Stimulated activated CD4-positive, alpha-beta T cell treated with anti-CD3 and anti-CD28 coated beads, Interleukin-2, amount 100 ng/mL, for 48 hours (primary cell): Measurements from ENCODE around the gene FOCAD.
"Not testable (repeated sequence)": the region's sequence is repeated elsewhere in the genome, so short reads cannot be mapped to it uniquely, and the experiment has no call there.

ENCODE experiments used
- DNase-seq, 2 donors: peaks; one replicate each; pipeline ENCODE4 v3.0.0-alpha.2; 2020

The FOCAD gene, protein sequence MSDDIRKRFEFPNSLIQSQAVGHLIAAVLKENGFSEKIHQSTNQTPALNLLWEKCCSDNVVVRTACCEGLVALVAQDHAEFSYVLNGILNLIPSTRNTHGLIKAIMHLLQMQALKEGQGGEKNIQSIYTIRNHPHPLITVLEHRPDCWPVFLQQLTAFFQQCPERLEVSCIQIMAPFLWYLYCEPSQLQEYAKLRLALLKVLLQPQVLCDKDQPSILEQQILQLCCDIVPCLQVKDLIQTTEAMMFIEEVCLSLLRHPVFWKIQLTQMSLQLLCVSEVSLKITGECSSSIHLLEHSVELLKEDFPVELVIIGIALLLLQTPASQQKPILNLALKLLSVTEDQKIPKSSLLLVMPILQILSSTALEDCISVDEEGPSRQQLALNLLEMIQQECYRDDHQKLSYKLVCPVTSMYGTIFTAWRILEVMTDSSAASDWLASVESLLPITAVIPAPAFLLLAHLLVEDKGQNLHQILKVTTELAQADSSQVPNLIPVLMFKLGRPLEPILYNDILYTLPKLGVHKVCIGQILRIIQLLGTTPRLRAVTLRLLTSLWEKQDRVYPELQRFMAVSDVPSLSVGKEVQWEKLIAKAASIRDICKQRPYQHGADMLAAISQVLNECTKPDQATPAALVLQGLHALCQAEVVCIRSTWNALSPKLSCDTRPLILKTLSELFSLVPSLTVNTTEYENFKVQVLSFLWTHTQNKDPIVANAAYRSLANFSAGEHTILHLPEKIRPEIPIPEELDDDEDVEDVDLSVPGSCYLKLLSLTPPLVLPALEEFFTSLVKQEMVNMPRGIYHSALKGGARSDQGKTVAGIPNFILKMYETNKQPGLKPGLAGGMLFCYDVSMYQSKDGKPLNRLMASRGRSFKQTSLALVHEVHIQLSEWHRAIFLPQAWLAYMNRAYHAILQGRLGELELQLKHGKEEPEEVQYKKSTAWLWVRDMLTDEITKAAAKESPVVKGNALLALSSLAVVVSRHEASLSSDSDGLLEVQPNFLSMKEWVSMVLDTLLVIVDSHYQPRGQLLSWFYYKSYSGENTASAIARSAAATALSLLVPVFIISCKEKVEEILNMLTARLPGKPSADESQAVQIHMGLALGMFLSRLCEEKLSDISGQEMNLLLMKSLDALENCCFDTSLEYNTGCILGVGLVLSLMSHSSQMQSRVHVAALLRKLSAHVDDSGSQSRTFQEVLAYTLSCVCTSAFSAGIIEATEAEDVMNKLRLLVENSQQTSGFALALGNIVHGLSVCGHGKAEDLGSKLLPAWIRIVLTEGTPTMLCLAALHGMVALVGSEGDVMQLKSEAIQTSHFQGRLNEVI (N-terminal part only)

DNA sequence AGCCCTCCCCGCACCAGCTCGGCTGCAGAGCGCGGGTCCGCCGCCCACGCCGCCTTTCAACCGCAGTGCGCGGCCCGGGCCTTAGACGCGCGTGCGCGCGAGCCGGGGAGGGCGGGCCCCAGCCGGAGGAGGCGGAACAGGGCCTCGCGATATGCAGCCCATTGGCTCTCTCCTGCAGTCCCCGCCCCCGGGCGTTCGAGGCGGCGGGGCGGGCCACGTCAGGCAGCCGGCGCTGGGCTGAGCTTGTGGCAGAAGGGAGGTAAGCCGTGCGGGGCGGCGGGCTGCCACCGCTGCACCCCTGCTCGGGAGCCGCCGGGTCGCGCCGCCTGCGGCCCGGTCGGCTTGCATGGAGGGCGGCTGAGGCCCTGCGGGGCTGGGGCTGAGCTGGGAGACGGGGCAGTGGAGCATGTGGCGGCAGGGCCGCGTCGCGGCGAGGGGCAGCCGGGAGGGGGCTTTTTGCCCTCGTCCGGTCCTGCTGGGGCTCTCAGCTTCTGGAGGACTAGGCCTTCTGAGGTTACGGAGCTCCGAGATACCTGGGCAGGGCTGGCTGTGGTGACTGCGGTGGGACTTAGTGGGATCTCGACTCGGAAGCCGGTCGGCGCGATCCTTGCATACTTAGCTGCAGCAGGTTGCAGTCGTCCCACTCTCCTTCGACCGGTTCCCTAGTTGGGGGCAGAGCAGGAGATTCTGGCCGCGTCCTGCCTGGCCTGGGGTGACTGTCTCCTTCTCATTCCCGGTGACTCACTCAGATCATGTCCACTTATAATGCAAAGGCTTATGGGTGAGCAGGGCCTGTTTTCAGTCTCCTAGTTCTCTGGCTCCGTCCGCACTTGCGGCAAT is at the start of gene FOCAD:
Gene FOCAD, plus strand, starts transcription at position 225 of the 840 bp plus-strand sequence. CDS start 31,095 bp downstream, outside the sequence.
- peak; percentile 93 for DNase-seq

DNA sequence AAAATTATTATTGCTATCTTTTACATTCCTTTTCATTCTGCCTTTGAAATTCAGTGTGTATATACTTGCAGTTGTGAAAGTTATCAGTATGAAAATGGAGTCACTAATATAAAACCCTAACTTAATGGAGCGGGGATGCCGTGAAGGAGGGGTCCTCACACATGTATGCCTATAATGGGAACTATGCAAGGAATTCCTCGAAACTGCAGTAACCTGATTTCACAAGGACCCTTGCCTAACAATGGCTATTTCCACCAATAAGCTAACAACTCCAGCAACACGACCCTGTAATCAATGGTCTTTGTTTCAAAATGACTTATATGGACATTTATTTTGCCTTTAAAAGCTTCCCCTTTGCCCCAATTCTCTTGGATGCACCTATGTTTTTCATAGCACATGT is 49.2 kb upstream of the FOCAD start:
- no peak for DNase-seq

DNA sequence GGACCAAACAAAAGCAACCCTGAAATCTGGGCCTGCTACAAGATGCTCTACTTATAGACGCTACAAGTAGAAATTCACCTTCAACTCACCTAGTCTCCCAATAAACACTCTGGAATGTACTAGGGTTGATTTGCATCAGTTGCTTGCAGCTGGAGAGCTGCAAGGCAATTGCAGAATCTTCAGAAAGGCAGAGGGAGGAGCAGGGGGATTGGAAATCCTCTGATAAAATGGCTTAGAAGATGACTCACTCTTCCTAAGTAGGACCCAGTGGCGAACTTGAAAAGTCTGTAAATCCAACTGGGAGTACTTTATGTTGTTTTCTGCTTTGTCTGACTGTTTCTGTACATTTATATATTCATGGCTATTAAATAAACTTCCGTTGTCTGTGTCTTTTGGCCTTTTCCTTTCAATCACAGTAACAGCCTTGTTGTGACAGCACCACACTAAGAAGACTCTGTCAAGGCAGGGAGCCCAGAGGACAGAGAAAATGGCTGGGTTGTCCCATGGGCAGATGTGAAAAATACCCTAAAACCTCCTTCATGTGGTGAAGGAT is 47.1 kb upstream of the FOCAD start:
- DNase-seq, result no peak

DNA sequence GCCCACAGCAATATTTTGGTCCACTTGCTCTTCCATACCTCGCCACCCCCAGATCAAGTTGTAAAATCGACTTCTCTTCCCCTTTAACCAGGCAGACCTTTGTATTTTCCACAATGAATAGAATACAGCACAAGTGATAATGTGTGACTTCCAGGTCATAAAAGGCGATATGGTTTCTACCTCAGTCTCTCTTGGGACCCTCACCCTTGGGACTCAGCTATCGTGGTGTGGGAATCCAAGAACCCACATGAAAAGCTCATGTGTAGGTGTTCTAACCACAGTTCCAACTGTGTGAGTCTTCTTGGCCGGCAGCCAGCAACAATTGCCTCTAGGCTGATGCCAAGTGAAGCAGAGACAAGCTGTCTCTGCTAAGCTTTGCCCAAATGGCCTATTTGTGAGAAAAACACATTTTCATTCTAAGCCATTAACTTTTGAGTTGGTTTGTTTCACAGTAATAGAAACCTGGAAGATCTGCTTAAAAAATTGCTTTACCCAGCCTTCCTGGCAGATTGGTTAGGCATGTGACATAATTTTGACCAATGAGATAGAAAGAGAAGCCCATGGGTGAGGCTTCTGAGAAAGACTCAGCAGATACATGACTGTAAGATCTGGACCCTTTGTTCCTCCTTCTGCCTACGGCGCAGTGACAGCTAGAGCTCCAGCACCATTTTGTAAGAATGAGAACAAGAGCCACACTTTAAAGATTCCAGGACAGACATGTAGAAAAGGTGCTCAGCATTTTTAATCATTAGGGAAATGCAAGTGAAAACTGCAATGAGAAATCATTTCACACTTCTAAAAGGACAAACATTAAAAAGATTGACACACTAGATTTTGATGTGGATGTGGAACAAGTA is 43.5 kb upstream of the FOCAD start:
- DNase-seq, result peak; percentile 59 to 61

DNA sequence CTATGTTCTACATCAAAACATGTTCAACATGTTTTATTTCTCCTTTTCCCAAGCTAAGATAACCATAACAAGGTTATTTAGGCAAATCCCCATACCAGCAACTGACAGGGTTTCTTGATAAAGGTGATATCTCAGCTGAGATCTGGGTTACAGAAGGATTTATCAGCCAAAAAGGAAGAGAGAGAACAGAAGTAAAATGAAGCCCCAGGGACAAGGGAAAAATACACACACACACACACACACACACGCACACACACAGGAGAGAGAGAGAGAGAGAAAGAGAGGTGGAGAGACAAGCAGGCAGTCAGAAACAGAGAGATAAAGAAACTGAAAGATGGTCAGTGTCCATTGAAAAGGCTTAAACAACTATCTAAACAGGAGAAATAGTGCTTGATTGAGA is 42.0 kb upstream of the FOCAD start:
- no peak for DNase-seq

DNA sequence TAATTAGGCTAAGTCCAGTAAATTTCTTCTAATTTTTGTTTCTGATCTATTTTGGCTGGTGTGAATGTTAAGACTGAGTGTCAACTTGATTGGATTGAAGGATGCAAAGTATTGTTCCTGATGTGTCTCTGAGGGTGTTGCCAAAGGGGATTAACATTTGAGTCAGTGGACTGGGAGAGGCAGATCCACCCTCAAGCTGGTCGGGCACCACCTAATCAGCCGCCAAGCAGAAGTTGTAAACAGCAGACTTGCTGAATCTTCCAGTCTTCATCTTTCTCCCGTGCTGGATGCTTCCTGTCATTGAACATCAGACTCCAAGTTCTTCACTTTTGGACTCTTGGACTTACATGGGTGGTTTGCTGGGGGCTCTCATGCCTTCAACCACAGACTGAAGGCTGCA is 40.4 kb upstream of the FOCAD start:
- DNase-seq, result no peak

DNA sequence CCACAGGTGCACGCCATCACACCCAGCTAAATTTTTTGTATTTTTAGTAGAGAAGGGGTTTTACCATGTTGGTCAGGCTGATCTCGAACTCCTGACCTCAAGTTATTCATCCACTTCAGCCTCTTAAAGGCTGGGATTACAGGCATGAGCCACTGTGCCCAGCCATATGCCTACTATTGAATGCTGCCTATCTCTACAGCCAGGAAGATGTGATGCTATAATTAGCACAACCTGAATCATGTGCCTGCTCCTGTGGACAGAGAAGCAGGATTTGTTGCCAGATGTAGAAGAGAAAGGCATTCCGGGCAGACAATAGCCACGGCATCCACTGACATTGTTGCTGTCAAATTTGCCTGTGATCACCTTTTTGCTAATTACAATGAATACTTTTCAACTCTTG is 37.4 kb upstream of the FOCAD start:
- no peak for DNase-seq

DNA sequence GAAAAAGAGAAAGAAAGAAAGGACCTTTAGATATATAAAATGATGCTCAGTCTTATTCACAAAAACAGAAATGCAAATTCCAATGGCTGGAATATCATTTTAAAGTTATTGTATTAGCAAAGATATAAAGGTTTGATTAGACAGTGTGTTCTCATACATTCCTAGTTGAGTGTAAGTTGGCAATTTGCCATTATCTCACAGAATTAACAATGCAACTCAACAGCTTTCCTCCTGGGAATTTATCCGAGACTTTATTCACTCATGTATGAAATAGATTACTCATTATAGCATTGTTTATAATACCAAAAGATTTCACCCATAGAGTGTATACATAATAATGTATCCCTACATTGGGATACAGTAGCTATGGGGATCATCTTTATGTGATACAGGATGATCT is 34.7 kb upstream of the FOCAD start:
- no peak for DNase-seq

DNA sequence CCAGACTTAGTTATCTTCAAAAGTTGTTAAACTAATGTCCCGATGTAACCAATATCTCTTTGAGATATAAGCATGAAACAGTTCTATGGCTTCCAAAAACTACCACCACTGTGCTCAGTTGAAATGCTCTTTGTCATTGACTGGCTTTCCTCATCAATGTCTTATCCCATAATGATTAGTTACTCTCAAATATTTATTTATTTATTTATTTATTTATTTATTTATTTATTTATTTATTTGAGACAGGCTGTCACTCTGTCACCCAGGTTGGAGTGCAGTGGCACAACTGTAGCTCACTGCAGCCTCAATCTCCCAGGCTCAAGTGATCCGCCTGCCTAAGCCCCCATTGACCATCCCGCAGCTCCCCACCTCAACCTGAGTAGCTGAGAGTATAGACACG is 33.7 kb upstream of the FOCAD start:
- DNase-seq, result no peak

DNA sequence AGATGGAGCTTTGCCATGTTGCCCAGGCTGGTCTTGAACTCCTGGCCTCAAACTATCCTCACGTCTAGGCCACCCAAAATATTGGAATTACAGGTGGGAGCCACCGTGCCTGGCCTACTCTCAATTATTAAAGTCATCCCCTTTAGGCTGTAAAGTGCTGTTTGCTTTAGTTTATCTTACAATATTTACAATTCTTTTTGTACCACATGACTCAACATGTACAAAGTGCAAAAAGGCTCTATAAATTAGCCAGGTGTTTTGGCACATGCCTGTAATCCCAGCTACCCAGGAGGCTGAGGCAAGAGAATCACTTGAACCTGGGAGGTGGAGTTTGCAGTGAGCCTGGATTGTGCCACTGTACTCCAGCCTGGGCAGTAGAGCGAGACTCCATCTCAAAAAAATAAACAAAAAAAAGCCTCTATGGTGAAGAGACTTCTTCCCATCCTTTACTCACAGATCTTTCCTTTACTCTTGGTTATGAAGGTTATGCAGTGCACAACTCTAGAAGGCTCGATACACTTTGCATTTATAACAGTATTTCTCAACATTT is 33.2 kb upstream of the FOCAD start:
- DNase-seq, result no peak

DNA sequence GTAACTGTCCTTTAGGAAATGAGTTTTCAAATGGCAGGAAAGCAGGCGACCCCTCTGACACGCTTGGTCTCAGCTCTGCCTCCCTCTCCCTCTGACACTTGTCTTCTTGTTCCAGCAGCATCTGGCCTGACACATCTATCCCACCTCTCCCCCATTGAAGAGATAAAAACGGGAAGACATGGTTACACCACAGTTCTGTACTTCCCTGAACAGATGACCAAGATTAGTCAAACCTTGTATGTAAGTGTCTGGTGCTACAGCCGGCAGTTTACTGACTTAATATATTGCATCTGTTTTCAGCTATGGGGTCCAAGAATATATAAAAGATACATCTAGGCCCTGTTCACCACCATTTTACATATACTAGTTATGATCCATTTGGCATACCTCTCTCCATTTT is 32.1 kb upstream of the FOCAD start:
- no peak for DNase-seq

DNA sequence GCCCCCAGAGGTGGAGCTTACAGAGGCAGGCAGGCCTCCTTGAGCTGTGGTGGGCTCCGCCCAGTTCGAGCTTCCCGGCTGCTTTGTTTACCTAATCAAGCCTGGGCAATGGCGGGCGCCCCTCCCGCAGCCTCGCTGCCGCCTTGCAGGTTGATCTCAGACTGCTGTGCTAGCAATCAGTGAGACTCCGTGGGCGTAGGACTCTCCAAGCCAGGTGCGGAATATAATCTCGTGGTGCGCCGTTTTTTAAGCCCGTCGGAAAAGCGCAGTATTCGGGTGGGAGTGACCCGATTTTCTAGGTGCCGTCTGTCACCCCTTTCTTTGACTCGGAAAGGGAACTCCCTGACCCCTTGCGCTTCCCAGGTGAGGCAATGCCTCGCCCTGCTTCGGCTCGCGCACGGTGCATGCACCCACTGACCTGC is 25.8 kb upstream of the FOCAD start:
- not testable (repeated sequence) for DNase-seq

DNA sequence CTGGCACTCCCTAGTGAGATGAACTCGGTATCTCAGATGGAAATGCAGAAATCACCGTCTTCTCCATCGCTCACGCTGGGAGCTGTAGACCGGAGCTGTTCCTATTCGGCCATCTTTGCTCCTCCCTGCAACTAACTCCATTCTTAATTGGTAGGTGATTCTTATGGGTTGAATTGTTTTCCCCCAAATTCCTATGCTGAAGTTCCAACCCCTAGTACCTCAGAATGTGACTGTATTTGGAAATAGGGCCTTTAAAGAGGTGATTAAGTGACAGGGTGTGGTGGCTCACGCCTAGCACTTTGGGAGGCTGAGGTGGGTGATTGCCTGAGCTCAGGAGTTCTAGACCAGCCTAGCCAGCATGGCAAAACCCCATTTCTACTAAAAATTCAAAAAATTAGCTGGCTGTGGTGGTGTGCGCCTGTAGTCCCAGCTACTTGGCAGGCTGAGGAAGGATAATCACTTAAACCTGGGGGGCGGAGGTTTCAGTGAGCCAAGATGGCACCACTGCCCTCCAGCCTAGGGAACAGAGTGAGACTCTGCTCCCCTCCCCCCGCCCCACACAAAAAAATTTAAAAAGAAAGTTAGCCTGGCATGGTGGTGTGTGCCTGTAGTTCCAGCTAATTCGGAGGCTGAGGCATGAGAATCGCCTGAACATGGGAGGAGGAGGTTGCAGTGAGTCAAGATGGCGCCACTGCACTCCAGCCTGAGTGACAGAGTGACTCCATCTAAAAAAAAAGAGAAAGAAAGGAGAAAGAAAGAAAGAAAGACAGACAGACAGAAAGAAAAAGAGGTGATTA is 25.2 kb upstream of the FOCAD start:
- no peak for DNase-seq

DNA sequence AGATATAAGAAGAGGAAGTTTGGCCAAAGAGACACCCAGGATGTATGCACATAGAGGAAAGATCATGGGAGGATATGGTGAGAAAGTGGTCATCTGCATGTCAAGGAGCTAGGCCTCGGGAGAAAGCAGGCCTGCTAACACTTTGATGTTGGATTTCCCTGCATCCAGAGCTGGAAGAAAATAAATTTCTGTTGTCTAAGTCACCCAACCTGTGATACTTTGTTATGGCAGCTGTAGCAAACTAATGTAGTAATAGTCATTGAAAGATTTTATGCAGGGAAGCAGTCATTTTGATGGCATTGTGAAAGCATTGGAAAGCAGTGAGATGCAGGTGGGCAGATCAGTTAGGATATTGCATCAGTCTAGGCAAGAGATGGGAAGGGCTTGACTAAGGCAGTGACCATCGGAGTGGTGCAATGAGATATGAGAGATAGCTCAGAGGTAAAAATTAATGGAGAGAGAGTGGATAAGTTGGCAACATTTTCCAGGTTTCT is 24.5 kb upstream of the FOCAD start:
- DNase-seq, result no peak

DNA sequence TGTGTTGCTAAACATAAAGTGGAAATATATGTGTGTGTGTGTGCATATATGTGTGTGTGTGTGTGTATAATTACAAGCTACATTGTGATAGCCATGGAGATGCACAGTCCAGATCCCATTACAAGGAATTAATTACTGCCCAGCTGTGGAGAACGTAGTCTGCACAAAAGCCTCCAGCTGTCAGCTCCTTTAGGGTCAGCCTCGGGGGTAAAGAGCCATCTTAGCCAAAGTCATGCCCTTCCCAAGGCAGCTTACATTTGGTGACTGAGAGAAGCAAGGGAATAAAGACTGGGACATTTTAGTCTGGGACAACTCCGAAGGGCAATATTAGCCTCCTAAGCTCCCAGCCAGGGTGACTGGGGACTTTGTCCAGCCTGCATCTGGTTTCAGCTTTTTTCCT is 21.9 kb upstream of the FOCAD start:
- no peak for DNase-seq

DNA sequence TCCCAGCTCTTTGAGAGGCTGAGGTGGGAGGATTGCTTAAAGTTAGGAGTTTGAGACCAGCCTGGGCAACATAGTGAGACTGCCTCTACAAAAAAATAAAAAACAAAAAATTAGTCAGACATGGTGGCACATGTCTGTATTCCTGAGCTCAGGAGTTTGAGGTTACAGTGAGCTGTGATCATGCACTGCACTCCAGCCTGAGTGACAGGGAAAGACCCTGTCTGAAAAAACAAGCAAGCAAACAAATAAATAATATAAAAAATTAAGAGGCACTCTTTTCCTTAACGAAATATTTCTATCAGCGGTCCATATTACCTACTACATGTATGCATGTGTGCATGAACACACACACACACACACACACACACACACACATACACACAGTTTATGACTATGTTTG is 20.9 kb upstream of the FOCAD start:
- DNase-seq, result no peak

DNA sequence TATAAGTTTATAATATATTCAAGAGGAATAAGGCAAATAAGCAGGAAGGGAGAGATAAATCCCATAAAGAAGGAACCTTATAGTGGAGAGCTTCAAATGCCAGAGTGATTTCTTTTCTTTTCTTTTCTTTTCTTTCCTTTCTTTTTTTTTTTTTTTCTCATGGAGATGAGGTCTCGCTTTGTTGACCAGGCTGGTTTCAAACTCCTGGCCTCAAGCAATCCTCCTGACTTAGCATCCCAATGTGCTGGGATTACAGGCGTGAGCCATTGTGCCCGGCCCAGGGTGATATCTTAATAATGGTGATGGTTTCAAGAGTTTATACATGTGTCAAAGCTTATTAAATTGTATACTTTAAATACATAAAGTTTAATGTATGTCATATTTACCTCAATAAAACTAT is 19.6 kb upstream of the FOCAD start:
- DNase-seq, result no peak

DNA sequence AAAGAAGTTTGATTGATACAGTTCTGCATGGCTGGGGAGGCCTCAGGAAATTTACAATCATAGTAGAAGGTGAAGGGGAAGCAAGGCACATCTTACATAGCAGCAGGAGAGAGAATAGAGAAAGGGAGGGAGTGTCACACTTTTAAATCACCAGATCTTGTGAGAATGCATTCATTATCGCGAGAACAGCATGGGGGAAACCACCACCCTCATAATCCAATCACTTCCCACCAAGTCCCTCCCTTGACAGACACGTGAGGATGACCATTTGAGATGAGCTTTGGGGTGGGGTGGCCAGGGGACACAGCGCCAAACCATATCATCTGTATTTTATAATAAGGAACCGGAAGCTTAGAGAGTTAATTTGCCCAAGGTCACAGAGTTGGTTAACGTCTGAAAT is 13.7 kb upstream of the FOCAD start:
- no peak for DNase-seq

DNA sequence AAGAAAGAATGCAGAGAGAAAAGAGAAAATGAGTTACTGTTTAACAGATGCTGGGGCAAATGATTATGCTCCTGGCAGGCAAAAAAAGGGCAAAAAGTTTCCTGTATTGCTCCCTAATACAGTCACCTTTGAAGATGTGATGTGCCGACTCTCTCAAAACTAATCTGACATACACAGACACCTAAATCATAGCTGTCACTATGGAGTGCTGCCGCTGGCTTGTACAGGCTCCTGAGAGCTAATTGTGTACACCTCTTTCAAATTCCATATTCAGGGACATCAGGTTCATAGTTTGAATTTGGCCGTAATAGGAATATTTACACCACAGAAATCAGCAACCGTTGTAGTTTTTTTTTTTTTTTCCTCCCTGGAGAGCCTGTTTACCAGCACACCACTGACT is 12.4 kb upstream of the FOCAD start:
- no peak for DNase-seq
